HEK293T (cell line): ENCODE data around the gene TANK.

ENCODE experiments used
- CTBP1 ChIP-seq: fragments of 450-650 bp; IDR thresholded peaks from 2 replicates; pipeline ENCODE4 v1.6.1; 2016; ENCODE audit warnings: borderline replicate concordance
- FOXA1 ChIP-seq: fragments of 450-650 bp; IDR thresholded peaks from 2 replicates; pipeline ENCODE4 v1.6.1; 2016; ENCODE audit warnings: mild to moderate bottlenecking

DNA sequence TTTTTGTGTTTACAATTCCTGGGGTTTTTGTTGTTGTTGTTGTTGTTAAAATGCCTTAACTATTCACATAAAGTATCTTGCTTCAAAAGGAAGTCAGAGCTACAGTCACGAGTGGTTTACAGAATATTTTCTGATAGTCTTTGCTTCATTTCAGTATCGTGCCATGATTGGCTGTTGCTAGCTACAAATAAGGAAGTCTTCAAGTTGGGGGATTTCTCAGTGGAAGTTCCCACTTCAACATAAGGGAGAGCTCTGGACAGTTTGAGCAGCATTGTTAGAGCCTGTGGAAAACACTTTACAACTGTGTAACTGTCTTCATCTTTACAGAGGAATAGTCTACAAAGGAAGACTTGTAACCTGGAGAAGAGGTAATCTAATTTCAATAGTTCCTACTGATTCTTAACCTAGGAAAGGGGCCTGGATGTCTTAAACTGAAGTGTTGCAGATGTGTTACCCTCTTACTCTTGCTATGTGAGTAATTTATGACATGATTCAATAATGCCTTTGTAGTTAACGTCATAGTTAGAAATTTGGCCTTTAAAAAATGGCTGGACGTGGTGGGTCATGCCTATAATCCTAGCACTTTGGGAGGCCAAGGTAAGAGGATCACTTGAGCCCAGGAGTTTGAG lies 23.4 kb upstream of the TANK start:
- TF ChIP-seq FOXA1 (no peak), CTBP1 (no peak)
